D721Med (cell line): Measurements from ENCODE around the gene USP44.

Experiments
- DNase-seq: peaks from one replicate; pipeline ENCODE4 v3.0.0; 2011; ENCODE audit warnings: low spot score; ENCODE audit not compliant: insufficient read length
- FAIRE-seq: peaks from 2 replicates; lab custom pipeline; 2011; peaks lifted over from hg19 to GRCh38; lab: Jason Lieb, UNC
- CTCF ChIP-seq: IDR thresholded peaks from 2 replicates; pipeline ENCODE4 v1.5.1; 2012; ENCODE audit warnings: mild to moderate bottlenecking, control low read depth; ENCODE audit not compliant: insufficient read depth; ENCODE audit errors: missing control alignments

The USP44 gene

GRCh38 chr12:95511977-95512376 lies 39.3 kb downstream of the USP44 start:
- no peak for TF ChIP-seq CTCF
- no peak for DNase-seq
- no peak for FAIRE-seq

- DNase-seq, result no peak
- no peak for FAIRE-seq
These were observed 42.0 kb downstream of the USP44 start for GRCh38 chr12:95509300-95509699.

GRCh38 chr12:95506707-95507523 lies 44.4 kb downstream of the USP44 start:
- DNase-seq, result no peak
- no peak for FAIRE-seq
- no peak for TF ChIP-seq CTCF

More at GRCh38 chr12:95509300-95509699, 42.0 kb downstream of the USP44 start:
- no peak for TF ChIP-seq CTCF

GRCh38 chr12:95505039-95505438 lies 46.2 kb downstream of the USP44 start:
- no peak for TF ChIP-seq CTCF
- DNase-seq (no peak), FAIRE-seq (no peak)

- no peak for TF ChIP-seq CTCF
- FAIRE-seq (no peak), DNase-seq (no peak)
These were observed 47.1 kb downstream of the USP44 start for GRCh38 chr12:95504140-95504539.

- no peak for FAIRE-seq
- TF ChIP-seq CTCF, result no peak
- DNase-seq, result no peak
These were observed 51.5 kb downstream of the USP44 start for GRCh38 chr12:95499772-95500171.

GRCh38 chr12:95498968-95499367 lies 52.3 kb downstream of the USP44 start:
- TF ChIP-seq CTCF, result no peak
- FAIRE-seq (no peak), DNase-seq (no peak)
